Upper lobe of left lung (tissue), 6 donors: ENCODE measurements around the gene EVI5. TPM values are rescaled to one million over a fixed set of nuclear protein-coding genes. Genes with fewer than 3 reads are reported as not detected.
"Not testable (repeated sequence)": the region's sequence is repeated elsewhere in the genome, so short reads cannot be mapped to it uniquely, and the experiment has no call there.

ENCODE experiments used
- ATAC-seq, 2 donors: fragments of 200-7000 bp; cut with Tn5 transposase; one replicate each; pipeline ENCODE4 v1.9.1; 2022; ENCODE audit warnings: mild to moderate bottlenecking in 2 of 2, moderate library complexity in 2 of 2; ENCODE audit not compliant: low FRiP score in 2 of 2
- DNase-seq, 2 donors: peaks; one replicate each; pipeline ENCODE4 v3.0.0-alpha.2; 2019 to 2020
- H3K27ac ChIP-seq, 4 donors: fragments of 200-600 bp; sonication (generic); one replicate each; pipeline ENCODE4 v1.5.1; 2016 to 2019
- H3K27me3 ChIP-seq, 4 donors: fragments of 200-600 bp; sonication (generic); one replicate each; pipeline ENCODE4 v1.5.1; 2017 to 2019
- H3K36me3 ChIP-seq, 4 donors: fragments of 200-600 bp; sonication (generic); one replicate each; pipeline ENCODE4 v1.5.1; 2016 to 2019
- H3K4me1 ChIP-seq, 4 donors: fragments of 200-600 bp; sonication (generic); one replicate each; pipeline ENCODE4 v1.5.1; 2018 to 2019
- H3K4me3 ChIP-seq, 4 donors: fragments of 200-600 bp; sonication (generic); one replicate each; pipeline ENCODE4 v1.5.1; 2017 to 2019; ENCODE audit warnings: mild to moderate bottlenecking in 2 of 4, moderate library complexity in 1 of 4
- H3K9me3 ChIP-seq, 4 donors: fragments of 200-600 bp; sonication (generic); one replicate each; pipeline ENCODE4 v1.5.1; 2018 to 2019
- EP300 ChIP-seq, 4 donors: sonication (generic); formaldehyde crosslinking; IDR thresholded peaks; one replicate each; pipeline ENCODE4 v1.5.1; 2017; ENCODE audit warnings: antibody characterized with exemption in 4 of 4, control low read depth in 2 of 4
- POLR2A ChIP-seq, 4 donors: fragments of 450-650 bp; IDR thresholded peaks; one replicate each; pipeline ENCODE4 v1.5.1; 2016 to 2017; ENCODE audit warnings: antibody characterized with exemption in 4 of 4, mild to moderate bottlenecking in 2 of 4
- POLR2AphosphoS5 ChIP-seq, 2 donors: sonication (generic); formaldehyde crosslinking; IDR thresholded peaks; one replicate each; pipeline ENCODE4 v1.5.1; 2017; ENCODE audit warnings: antibody characterized with exemption in 2 of 2
- WGBS, 2 donors: methylation state at CpG; one replicate each; pipeline ENCODE4 v1.1.5; 2017 to 2018; 5-methylcytosine and 5-hydroxymethylcytosine counted together
- total RNA-seq, 6 donors: library from RNA; depleted of rRNA in 4 of 6; stranded (reverse); fragments of >200 nt in 4 of 6; gene quantifications; one replicate each; pipeline versions ENCODE4 v1.1.0 to v1.2.1, GENCODE V29; 2016 to 2021
- TF ChIP-seq, protein P1 (sequence below), 6 experiments: fragments of 450-650 bp in 4 of 6; fragments of 200-600 bp in 2 of 6; sonication (generic) in 2 of 6; IDR thresholded peaks; one replicate each; pipeline ENCODE4 v1.5.1; 2016 to 2019; ENCODE audit warnings: antibody characterized with exemption in 6 of 6
- donor health status: DM: no; HTN: no; CAD: no; lungs with moderate emphysema.
- donor health status: DM: no; HTN: yes; CAD: no; lungs with severe emphysema.

EVI5 gene
- total RNA-seq, 6 donors from 2014 or later = 33.5 to 62.3 (median 39.6) TPM

DNA sequence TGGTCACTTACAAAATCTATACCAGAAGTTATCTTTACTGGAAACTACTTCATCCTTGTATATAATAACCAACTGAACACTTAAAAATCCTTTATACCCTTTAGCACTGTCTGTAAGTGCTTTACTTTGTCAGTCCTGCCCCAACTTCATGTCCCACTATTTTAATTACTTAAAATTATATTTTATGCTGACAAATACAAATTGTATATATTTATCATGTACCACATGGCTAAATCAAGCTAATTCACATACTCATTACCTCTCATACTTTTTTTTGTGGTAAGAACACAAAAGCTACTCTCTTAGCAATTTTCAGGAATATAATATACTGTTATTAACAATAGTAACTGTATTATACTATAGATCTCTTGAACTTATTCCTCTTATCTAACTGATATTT is 63.0 kb downstream of the EVI5 start:
- no peak overlapping the region for H3K4me3 ChIP-seq

DNA sequence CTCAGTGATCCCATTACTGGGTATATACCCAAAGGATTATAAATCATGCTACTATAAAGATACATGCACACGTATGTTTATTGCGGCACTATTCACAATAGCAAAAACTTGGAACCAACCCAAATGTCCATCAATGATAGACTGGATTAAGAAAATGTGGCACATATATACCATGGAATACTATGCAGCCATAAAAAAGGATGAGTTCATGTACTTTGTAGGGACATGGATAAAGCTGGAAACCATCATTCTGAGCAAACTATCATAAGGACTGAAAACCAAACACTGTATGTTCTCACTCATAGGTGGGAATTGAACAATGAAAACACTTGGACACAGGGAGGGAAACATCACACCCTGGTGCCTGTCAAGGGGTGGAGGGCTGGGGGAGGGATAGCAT is 63.8 kb downstream of the EVI5 start:
- ATAC-seq, H3K4me3 ChIP-seq, DNase-seq, H3K27me3 ChIP-seq, H3K4me1 ChIP-seq, H3K27ac ChIP-seq, H3K9me3 ChIP-seq, H3K36me3 ChIP-seq: not testable (repeated sequence)
- WGBS, 2 donors = 97 to 100% methylated on average over 2 of the region's 2 CpGs

More for the DNA sequence above, 63.0 kb downstream of the EVI5 start:
- no peak for TF ChIP-seq EP300 (IDR thresholded peaks at IDR 0.05)
- TF ChIP-seq, protein P1, sequence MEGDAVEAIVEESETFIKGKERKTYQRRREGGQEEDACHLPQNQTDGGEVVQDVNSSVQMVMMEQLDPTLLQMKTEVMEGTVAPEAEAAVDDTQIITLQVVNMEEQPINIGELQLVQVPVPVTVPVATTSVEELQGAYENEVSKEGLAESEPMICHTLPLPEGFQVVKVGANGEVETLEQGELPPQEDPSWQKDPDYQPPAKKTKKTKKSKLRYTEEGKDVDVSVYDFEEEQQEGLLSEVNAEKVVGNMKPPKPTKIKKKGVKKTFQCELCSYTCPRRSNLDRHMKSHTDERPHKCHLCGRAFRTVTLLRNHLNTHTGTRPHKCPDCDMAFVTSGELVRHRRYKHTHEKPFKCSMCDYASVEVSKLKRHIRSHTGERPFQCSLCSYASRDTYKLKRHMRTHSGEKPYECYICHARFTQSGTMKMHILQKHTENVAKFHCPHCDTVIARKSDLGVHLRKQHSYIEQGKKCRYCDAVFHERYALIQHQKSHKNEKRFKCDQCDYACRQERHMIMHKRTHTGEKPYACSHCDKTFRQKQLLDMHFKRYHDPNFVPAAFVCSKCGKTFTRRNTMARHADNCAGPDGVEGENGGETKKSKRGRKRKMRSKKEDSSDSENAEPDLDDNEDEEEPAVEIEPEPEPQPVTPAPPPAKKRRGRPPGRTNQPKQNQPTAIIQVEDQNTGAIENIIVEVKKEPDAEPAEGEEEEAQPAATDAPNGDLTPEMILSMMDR (IDR thresholded peaks at IDR 0.05) = no peak
- no peak for TF ChIP-seq POLR2AphosphoS5 (IDR thresholded peaks at IDR 0.05)
- no peak for TF ChIP-seq POLR2A (IDR thresholded peaks at IDR 0.05)
- Histone ChIP-seq H3K36me3 (no peaks in the 10 kb centered on the region), H3K9me3 (no peaks in the 10 kb centered on the region), H3K27me3 (no peaks in the 10 kb centered on the region), H3K4me1 (no peaks in the 10 kb centered on the region), H3K27ac (no peak overlapping the region)
- no peak for DNase-seq
- no peak for ATAC-seq

DNA sequence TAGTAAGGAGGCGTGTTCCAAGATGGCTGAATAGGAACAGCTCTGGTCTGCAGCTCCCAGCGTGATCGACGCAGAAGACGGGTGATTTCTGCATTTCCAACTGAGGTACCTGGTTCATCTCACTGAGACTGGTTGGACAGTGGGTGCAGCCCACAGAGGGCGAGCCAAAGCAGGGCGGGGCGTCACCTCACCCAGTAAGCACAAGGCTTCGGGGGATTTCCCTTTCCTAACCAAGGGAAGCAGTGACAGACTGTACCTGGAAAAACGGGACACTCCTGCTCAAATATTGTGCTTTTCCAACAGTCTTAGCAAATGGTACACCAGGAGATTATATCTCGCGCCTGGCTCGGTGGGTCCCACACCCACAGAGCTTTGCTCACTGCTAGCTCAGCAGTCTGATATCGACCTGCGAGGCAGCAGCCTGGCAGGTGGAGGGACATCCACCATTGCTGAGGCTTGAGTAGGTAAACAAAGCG is 69.4 kb downstream of the EVI5 start:
- peak in 1 of 2 donors; percentile 9 for DNase-seq
- WGBS, 2 donors = 97 to 98% methylated on average over 11 to 16 of the region's 16 CpGs
- not testable (repeated sequence) for H3K27ac ChIP-seq, H3K36me3 ChIP-seq, H3K9me3 ChIP-seq, ATAC-seq, H3K4me3 ChIP-seq, H3K27me3 ChIP-seq, H3K4me1 ChIP-seq

DNA sequence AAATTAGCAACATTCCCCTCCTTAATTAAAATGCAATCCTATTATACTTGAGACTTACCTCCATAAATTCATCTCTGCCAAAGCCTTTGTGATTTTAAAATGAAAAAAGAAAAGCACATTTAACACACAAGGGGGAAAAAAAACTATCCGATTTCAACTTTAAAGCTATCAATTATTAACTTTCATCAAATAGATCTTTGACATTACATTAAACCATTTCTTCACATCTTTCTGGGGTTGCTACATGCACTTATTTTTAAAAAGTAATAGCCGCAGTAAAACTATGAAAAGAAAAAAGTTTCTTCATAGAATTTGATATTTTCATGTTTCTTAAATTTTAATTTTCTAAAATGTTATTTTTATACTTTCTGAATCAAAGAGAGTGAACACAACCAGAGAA is 71.0 kb downstream of the EVI5 start:
- H3K27ac ChIP-seq = no peak overlapping the region
- H3K27me3 ChIP-seq = no peaks in the 10 kb centered on the region
- H3K4me3 ChIP-seq = no peak overlapping the region
- ATAC-seq (no peak), DNase-seq (no peak)
- H3K36me3 ChIP-seq = no peaks in the 10 kb centered on the region
- no peak for TF ChIP-seq POLR2A (IDR thresholded peaks at IDR 0.05)
- TF ChIP-seq, protein P1 (IDR thresholded peaks at IDR 0.05) = no peak
- no peak for TF ChIP-seq POLR2AphosphoS5 (IDR thresholded peaks at IDR 0.05)
- TF ChIP-seq EP300 (IDR thresholded peaks at IDR 0.05) = no peak
- no peaks in the 10 kb centered on the region for H3K9me3 ChIP-seq
- no peaks in the 10 kb centered on the region for H3K4me1 ChIP-seq
- WGBS, 2 donors = 90 to 92% methylated on average over 2 of the region's 2 CpGs

DNA sequence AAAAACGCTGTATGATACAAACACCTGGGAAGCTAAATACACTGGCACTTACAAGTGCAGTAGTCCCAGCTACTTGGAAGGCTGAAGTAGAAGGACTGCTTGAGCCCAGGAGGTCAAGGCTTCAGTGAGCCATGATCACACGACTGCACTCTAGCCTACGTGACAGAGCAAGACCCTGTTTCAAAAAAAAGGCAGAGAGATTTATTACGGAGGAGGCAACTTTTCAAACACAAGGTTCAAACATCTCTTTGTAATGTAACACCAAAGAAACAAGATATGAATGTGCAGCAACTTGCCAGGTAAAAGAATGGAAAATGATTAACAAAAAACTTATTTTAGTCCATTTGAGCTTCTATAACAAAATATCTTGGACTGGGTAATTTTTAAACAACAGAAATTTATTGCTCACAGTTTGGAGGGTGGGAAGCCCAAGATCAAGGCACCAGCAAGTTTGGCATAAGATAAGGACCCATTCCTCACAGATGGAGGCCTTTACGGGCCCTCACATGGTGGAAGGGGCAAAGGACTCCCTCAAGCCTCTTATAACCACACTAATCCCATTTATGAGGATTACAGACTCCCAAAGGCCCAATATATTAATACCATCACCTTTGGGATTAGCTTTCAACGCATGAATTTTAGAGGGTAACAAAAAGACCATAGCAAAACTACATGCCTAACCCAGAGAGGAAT is 73.3 kb downstream of the EVI5 start:
- no peaks in the 10 kb centered on the region for H3K27me3 ChIP-seq
- H3K4me3 ChIP-seq = no peak overlapping the region
- 65 to 71% methylated on average over 6 of the region's 6 CpGs for WGBS, 2 donors
- no peaks in the 10 kb centered on the region for H3K36me3 ChIP-seq
- TF ChIP-seq, protein P1 (IDR thresholded peaks at IDR 0.05) = no peak
- no peak for TF ChIP-seq POLR2A (IDR thresholded peaks at IDR 0.05)
- TF ChIP-seq POLR2AphosphoS5 (IDR thresholded peaks at IDR 0.05) = no peak
- no peak for TF ChIP-seq EP300 (IDR thresholded peaks at IDR 0.05)
- DNase-seq (no peak), ATAC-seq (no peak)
- no peaks in the 10 kb centered on the region for H3K4me1 ChIP-seq
- no peak overlapping the region for H3K27ac ChIP-seq
- H3K9me3 ChIP-seq = no peaks in the 10 kb centered on the region

DNA sequence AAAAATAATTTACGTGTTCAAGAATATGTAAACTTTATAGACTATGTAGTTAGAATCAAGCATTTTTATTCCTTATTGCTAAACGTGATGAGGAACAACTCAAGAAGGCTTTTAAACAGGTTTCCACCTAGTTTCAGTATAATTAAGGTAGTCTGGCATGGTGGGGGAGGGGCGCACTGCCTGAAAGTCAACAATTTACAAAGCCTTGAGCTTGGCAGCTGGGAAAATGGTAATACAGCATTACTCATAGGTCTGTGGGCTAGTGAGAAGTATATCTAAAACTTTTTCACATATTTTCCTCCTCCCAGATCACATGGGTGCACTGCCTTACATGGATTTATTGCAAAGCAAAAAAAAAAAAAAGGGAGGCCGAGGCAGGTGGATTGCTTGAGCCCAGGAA is 75.2 kb downstream of the EVI5 start:
- no peak for DNase-seq
- H3K4me3 ChIP-seq = no peak overlapping the region
- ATAC-seq = no peak
- H3K36me3 ChIP-seq = no peaks in the 10 kb centered on the region
- TF ChIP-seq POLR2A (IDR thresholded peaks at IDR 0.05) (no peak), POLR2AphosphoS5 (IDR thresholded peaks at IDR 0.05) (no peak), EP300 (IDR thresholded peaks at IDR 0.05) (no peak)
- TF ChIP-seq, protein P1 (IDR thresholded peaks at IDR 0.05) = no peak
- WGBS, 2 donors = 76 to 84% methylated on average over 4 of the region's 4 CpGs
- H3K27me3 ChIP-seq = no peaks in the 10 kb centered on the region
- H3K4me1 ChIP-seq = no peaks in the 10 kb centered on the region
- H3K9me3 ChIP-seq = no peaks in the 10 kb centered on the region
- no peak overlapping the region for H3K27ac ChIP-seq
